Sciatic nerve (tissue), 2 donors: ENCODE measurements around the gene SERPINH1. TPM values are rescaled to one million over a fixed set of nuclear protein-coding genes. Genes with fewer than 3 reads are reported as not detected.

Source experiments
- ATAC-seq: fragments of 200-7000 bp; cut with Tn5 transposase; one replicate; pipeline ENCODE4 v1.9.1; 2020; ENCODE audit warnings: mild to moderate bottlenecking, moderate library complexity
- DNase-seq: peaks from one replicate; pipeline ENCODE4 v3.0.0-alpha.2; 2020; ENCODE audit warnings: low spot score
- intact Hi-C: fragments of 100-400 bp; cut with DNase I; formaldehyde crosslinking; loops from one replicate; pipeline ENCODE4 v1.14.2; 2022
- total RNA-seq: library from RNA; stranded (reverse); fragmentation: NEBNext Ultra II Directional; extraction: Animal tissue kit (Norgen Biotek cat#: 25700); gene quantifications from one replicate; pipeline ENCODE4 v1.2.1, GENCODE V29; 2021
- donor health status: DM: no; HTN: no; CAD: no.
- donor health status: DM: no; HTN: no; CAD: no.

Gene SERPINH1
- total RNA-seq, 1 donor from 2014 or later: 121 TPM

DNA sequence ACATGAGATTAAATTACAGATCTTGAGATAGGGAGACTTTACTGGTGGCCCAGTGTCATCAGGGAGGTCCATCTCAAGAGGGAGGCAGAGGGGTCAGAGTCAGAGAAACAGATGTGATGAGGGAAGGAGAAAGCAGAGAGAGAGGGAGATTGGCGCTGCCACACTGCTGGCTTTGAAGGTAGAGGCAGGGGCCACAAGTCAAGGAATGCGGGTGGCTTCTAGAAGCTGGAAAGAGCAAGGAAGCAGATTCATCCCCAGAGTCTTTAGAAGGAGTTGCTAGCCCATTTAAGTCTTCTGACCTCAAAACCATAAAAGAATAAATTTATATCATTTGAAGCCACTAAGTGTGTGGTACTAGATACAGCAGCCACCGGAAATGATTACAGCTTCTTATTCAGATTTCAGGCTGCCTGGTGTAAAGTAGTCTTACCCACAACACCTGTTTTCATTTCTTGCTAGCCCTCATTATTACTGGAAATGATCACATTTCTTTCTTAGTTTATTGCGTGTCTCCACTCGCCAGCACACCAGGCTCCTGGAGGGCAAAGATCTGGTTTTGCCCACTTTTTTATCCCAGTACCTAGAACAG is 12.6 kb upstream of the SERPINH1 start:
- intact Hi-C loops: no loop called here
- ATAC-seq (no peak), DNase-seq (no peak)

DNA sequence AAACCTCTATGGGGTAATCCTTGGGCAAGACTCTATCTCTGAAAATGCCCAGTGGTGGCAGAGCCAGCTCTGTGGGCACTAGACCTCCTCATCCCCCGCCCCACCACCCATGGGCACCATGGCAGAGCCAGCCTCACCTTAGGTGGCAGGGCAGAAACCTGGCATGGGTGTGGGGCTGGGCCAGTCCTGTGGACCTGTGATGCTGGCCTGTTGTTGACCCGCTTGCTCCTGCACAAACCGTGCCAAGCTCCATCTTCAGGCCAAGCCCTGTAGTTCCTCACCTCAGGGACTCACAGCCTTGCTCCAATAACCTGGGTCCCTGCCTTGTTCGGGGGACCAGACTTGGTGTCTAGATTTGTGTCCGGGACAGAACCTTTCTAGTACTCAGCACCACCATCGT is 8.9 kb upstream of the SERPINH1 start:
- ATAC-seq (no peak), DNase-seq (no peak)
- intact Hi-C loops: no loop called here

DNA sequence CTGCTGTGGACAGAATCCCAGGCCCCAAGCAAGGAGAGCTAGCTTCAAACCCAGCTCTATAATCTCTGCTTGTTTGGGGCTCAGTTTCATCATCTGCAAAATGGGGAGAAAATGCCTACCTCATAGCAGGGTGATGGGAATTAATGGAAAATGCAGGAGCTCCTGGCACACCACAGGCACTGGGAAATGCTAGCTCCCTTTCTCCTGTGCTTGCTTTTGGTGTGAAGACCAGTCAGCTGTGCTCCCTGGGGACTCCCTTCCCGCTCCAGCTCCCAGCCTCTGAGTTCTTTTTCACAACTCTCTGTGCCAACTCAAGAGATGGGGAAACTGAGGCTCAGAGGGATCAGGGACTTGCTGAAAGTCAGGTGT is 8.2 kb upstream of the SERPINH1 start:
- DNase-seq (no peak), ATAC-seq (peak; percentile 35)
- intact Hi-C loops: no loop called here

DNA sequence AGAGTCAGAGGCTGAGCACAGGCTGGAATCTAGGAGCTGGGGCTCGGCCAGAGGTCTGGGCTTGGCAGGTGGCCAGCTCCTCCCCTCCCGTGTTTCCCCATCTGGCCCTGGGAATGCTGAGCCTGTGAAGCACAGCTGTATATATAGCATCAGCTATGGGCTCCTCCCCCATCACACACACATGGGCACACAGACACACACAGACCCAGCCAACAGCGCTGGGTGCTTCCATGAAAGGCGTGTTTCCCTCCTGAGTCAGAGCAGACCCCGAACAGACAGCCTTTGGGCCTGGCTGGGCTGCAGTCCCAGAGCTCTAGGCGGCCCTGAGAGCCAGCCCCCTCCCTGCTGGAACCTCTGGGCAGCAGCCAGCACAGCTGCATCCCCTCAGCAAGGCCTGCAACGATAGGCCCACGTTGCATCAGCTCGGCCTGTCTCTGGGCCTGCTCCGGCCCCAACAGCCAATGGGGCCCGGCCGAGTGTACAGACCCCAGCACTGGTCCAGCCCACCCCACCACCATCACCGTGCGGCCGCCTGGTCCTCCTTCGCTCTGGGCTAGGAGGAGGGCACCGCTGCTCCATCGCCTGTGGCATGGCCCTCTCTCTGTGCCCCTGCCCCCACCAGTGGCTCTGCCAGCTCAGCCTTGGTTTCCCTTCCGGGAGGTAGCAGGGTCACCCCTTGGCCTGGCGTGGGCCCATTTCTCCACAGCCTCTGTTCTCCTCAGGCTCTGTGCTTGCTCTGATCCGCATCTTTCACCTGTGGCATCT is 7.6 kb upstream of the SERPINH1 start:
- DNase-seq (peak; percentile 94), ATAC-seq (peak; percentile 92)
- intact Hi-C loops: no loop called here

DNA sequence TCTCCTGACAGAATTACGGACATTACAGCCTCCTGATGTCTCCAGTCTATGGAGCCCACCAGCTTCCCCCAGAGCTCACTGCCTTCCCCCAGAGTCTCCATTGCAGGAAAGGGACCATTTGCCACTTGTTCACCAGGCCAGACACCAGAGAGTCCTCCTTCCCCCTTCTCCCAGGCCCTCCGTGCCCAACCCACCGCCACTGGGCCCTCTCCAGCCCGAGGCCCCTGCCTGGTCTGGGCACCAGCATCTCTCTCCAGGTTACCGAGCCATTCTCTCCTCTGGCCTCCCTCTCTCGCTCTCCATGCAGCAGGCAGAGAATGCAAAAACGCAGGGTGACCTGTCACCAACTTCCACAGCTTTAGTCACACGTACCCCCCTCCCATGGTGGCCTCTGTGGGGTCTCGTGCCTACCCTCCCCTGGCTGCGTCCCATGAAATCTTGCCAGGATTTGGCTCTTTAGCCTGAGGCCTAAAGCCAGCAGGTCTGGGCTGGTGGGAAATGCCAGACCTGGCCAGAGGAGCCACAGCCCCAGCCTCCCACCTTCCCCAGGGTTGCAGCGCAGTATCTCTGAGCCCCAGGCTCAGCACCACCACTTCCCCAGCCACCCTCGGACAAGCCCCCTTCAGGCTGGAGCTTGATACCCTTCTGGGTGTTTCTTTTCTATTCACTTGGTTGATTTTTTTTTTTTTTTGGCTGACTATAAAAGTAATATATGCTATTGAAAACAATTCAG is 6.8 kb upstream of the SERPINH1 start:
- intact Hi-C loops: no loop called here
- DNase-seq (no peak), ATAC-seq (no peak)

DNA sequence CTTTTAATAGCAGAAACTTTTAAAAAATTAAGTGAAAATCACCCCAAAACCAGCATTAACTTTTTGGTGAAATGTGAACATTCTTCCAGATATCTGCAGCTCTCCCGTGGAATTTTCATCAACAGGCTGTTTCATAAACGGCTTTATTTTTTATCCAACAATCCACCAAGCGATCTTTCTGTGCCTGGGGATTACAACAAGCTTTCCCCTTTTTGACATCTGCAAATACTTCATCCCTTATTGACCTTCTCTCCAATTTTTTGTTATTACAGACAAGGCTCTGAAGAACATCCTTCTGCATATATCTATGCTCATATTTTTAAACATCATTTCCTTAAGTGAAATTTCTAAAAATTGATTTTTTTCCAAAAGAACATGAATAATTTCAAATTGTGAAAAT is 5.8 kb upstream of the SERPINH1 start:
- DNase-seq (no peak), ATAC-seq (no peak)
- intact Hi-C loops: no loop called here

DNA sequence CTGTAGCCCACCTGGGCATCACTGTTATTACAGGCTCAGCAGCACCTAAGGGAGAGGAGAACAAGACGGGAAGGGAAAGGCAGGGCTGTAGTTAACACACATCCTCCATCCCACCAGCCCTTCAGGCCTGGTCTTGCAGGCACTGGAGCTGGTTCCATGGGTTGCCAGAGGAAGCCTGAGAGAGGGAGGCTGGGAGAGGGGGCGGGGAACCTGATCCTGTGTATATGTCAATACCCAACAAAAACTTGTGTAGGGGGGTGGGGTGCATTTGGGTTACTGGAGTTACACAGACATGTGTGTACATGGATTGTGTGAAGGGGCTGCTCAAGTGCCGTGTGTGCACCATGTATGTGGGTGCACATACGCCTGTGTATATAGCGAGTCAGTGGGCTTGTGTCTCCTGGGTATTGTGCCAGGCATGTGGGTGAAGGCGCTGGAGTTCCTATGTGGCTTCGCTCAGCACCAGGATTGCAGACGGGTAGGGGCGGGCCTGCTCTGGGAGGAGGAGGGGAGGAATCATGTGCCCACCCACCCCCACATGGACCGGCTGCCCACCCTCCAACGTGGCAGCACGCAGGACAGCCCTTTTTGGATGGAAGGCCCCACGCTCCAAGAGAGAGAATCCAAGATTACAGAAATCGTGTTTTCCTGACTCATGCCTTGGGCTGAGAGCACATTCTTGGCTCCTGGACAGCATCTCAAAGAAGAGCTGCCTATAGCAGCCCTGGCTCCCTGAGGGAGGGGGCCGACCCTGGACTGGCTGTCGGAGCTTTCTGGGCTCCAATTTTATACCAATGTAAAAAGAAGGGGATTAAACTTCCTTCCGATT is 4.2 kb upstream of the SERPINH1 start:
- DNase-seq (peak; percentile 77), ATAC-seq (peak; percentile 18)
- intact Hi-C loops: no loop called here

DNA sequence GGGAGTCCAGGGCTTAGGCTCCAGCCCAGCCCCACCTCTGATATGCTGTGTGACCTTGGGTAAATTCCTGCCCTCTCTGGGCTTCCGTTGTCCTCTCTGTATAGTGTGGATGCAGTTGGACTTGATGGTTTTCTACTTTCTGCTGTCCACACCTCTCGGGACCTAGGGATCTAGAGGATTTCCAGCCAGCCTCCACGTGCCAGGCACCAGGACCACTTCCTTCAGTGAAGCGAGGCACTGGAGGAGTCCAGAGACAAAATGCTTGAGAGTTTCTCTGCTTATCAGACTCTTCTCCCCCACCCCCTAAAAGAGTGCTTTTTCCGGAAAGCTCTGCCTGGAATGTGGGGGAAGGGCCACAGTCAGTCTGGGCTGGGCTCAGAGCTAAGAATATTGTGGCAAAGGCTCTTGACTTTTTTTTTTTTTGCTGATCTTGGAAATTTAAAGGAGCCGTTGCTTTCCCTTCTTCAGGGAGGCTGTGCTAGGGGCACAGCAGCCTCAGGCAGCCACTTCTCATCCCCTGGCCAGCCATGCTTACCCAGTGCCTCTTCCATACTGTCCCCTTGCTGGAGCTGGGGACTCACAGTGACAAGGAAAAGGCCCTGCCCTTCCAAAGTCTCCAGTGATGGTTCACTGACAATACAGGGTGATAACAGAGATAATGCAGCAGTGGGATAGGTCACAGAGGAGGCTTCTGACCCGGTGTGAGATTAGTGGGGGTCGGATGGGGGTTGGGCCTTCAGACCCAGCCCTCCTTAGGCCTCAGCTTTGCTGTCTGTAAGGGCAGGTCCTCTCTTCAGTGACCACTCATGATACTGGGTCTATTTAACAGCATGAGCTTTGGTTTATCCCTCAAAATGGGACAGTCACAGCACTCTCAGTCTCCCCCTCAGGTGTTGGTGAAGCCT is 2.9 kb upstream of the SERPINH1 start:
- intact Hi-C loops: no loop called here
- no peak for DNase-seq

DNA sequence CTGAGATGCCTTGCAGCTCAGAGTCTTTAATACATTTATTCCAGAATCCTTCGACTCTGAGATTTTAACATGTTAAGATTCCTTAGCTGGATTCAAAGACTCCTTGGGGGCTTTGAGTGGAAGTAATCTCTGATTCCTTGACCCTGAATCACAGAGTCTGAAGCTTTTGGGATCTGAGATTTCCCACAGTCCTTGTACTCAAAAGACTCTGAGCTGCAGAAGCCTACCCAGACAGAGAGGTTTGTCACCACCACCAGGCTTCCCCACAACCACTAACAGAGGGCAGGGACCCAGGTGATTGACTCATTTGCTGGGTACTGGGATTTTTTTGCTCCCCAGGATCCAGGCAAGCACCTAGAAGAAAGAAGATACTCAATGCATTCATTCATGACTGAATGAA is 1.4 kb upstream of the SERPINH1 start:
- no peak for DNase-seq
- no peak for ATAC-seq
- intact Hi-C loops: no loop called here

More for the DNA sequence above, 2.9 kb upstream of the SERPINH1 start:
- peak; percentile 36 for ATAC-seq

DNA sequence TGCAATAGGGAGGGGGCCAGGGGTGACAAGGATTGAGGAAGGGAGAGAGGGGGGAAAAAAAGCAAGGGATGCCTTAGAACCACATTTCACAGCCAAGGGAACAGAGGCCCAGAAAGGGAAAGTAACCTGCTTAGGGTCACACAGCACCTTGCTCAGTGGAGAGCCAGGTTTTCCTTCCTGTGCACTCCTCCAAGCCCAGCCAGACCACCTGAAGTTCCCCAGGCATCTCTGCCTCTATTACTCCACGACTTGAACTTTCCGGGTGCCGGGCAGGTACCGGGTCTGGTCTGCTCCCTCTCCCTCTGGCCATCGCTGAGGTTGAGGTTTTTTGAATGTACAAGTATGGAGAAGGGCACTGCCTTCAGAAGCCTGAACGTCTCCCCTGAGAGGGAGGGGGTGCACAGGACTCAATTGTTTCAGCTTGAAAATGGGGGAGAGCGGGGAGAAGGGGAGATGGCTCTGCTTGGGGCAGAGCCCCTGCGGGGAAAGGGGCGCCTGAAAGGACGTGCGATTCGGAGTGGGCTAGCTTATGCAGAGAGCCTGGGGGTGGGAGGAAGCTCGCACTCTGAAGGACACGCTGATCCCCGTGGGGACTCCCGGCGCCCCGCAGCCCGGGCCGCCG is 516 bp upstream of the SERPINH1 start:
- ATAC-seq: no peak
- no peak for DNase-seq
- intact Hi-C loops: no loop called here

DNA sequence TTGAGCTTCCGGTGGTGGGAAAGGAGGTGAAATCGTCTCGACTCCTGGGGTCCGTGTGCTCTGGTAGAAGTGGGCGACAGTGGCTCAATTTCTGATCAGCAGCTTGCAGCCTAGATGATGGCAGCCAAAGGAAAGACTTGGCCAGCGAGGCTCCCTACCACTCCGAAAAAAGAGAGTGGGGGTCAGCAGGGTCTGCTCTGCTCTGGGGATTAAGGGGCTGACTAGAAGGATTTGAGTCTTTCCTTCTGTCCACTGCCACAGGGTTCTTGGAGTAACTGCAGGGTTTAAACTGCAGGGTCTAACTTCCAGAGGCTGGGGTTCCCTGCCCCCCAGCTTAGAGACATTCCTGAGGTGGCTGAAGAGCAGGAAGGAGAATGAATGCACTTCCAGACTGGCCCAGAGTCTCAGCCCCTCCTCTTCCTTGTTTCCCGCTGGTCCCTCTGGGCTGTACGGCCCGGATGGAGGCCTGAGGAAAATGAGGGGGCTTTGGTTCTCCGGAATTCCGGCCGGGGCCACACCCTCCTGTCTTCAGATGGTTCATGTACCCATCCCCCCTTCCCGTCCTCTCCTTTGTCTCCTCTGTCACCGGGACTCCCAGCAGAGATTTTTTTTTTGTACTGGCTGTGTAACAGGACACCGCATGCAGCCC is 907 bp downstream of the SERPINH1 start:
- DNase-seq (no peak), ATAC-seq (peak; percentile 6)
- intact Hi-C loops: no loop called here

DNA sequence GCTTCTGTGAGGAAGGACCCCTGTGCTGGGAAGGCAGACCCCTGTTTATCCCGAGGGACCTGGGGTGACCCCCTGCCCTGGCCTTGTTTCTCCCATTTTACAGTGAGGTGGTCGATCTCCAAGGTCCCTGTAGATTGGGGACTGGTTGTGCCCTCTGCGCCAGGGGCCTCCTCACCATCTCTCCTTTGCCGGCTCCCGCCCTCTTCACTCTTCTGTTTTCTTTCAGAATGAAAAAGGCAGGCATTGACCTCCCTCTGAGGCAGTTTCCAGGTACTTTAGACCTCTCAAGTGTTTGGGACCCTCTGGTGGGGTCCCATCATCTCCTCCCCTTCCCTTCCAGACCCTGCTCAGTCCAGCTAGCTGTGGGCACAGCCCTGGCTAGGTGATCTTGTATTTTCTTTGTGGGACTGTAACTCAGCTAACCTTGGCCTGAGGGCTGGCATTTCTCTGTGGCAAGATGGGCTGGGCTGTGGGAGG is 1.5 kb downstream of the SERPINH1 start:
- DNase-seq (no peak), ATAC-seq (no peak)
- intact Hi-C loops: no loop called here

DNA sequence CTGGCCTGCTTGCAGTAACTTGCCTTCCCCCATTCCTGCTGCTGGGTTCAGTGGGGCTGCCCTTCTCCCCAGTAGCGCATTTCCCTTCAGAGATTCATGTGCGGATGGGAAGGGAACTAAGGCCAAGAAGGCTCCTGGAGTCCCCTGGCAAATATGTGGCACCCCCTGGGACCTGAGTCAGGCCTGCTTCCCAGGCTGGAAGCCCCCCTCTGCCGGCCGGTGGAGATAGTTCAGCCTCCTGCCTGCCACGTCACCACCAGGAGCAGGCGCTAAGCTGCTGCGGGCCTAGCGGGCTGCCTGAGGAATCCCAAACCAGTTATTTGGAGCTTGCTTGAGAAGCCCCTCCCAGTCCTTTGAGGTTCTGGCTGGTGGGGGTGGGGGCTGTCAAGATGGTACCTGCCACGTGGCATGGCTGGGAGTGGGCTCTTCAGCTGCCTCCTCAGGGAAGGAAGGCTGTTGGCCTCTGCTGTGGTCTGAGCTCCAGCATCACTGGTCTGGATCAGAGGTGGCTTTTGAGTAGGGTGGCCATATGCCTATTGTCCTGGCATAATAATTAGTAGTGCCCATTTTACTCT is 2.0 kb downstream of the SERPINH1 start:
- peak; percentile 75 for DNase-seq
- ATAC-seq: peak; percentile 25
- intact Hi-C loops: no loop called here

DNA sequence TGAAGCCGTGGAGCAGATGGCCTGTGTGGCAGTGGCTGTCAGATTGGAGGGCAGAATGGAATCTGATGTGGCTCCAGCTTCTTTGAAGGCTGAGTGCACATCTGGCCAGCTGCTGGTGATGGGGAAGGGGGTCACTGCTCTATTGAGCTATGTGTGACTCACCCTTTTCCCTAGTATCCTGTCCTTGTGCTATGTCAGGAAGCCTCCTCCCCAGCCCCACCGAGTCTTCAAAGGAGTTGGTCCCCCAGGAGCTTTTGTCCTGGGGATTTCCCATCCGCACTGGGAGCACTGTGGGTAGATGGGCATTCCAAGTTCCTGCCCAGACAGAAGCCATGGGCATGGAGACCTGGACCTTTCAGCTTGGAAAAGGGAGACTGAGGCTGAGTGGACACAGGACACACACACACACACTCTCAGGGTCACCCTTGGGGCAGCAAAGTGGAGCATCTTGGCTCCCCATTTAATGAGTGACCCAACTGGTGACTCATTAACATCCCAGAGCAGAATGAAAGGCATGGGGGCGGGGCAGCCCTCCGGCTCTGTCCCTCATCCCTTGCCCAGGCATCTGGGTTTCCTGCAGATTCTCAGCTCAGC is 3.3 kb downstream of the SERPINH1 start:
- no peak for ATAC-seq
- intact Hi-C loops: no loop called here

DNA sequence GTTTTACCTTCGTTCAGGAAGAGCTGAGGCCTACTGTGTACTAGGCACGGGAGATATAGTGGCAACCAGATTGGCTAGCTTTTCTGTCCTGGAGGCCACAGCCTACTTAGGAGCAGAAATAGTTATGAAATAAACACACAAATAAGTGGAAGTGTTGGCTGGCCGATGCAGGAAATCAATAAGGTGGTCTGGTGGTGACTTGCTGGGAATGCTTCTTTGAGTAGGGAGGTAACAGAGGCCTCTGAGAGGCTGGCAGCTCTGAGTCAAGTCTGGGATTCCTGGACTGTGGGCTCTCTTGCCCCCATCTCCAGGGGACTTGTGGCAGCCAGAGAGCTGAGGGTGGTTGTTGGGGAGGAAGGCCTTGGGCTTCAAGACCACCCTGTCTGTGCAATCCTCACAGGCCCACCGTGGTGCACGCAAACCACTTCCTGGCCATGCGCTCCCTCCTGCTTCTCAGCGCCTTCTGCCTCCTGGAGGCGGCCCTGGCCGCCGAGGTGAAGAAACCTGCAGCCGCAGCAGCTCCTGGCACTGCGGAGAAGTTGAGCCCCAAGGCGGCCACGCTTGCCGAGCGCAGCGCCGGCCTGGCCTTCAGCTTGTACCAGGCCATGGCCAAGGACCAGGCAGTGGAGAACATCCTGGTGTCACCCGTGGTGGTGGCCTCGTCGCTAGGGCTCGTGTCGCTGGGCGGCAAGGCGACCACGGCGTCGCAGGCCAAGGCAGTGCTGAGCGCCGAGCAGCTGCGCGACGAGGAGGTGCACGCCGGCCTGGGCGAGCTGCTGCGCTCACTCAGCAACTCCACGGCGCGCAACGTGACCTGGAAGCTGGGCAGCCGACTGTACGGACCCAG is 4.1 kb downstream of the SERPINH1 start:
- intact Hi-C loops: no loop called here
- DNase-seq (no peak), ATAC-seq (no peak)

More for the DNA sequence above, 3.3 kb downstream of the SERPINH1 start:
- DNase-seq: no peak

DNA sequence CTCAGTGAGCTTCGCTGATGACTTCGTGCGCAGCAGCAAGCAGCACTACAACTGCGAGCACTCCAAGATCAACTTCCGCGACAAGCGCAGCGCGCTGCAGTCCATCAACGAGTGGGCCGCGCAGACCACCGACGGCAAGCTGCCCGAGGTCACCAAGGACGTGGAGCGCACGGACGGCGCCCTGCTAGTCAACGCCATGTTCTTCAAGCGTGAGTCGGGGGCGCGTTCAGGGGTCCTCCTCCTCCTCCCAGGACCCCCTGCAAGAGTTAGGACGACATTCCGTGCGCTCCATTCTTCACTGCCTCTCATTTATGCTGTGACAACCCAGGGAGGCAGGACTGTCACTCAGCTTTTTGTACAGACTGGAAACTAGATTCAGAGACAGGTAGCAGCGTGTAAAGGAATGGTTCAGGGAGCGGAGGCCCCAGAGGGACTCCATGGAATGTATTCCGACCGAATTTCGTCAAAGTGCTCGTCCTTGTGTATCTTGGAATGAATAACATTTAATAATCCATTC is 4.8 kb downstream of the SERPINH1 start:
- no peak for DNase-seq
- ATAC-seq: no peak
- intact Hi-C loops: no loop called here
